ENCODE results near the gene DNER. TPM values are rescaled to one million over a fixed set of nuclear protein-coding genes. Genes with fewer than 3 reads are reported as not detected.

The DNER gene
- total RNA-seq, 1 experiment from 2014 or later = 3.7 TPM

- no peak for TF ChIP-seq TEAD1 (CRISPR knock-in tag; IDR thresholded peaks at IDR 0.05)
- TF ChIP-seq NFYB (CRISPR knock-in tag; conservative IDR thresholded peaks at IDR 0.05; ENCODE audit: low read depth) = no peak
- TF ChIP-seq JUN (CRISPR knock-in tag; IDR thresholded peaks at IDR 0.05) = no peak
- no peak for TF ChIP-seq E2F5 (CRISPR knock-in tag; IDR thresholded peaks at IDR 0.05)
- no peak for TF ChIP-seq FOXP1 (CRISPR knock-in tag; IDR thresholded peaks at IDR 0.05; ENCODE audit: borderline replicate concordance)
- TF ChIP-seq ZNF317 (CRISPR knock-in tag; IDR thresholded peaks at IDR 0.05; ENCODE audit: borderline replicate concordance, low read depth) = no peak
- no peak for TF ChIP-seq CDX4 (CRISPR knock-in tag; IDR thresholded peaks at IDR 0.05; ENCODE audit: borderline replicate concordance)
- no peak for TF ChIP-seq ARID4B (CRISPR knock-in tag; IDR thresholded peaks at IDR 0.05; ENCODE audit: borderline replicate concordance)
These were observed 351.1 kb downstream of the DNER start (continued) for GRCh38 chr2:229363185-229363814.

GRCh38 chr2:229350883-229351282, 363.5 kb downstream of the DNER start:
- ChIA-PET CTCF (interaction anchor here (1.2 kb wide), 1 partner anchor 9 kb away, joined by 4 read pairs; no protein-coding TSS in a partner anchor), POLR2A (no interaction called here)
- no peaks in the 10 kb centered on the region for H3K27me3 Mint-ChIP-seq (ENCODE audit: low read depth)
- no peak overlapping the region for H3K4me3 Mint-ChIP-seq
- peaks cover 49% of the 10 kb centered on the region for H3K9me3 Mint-ChIP-seq
- no peak for DNase-seq (ENCODE audit: low spot score)
- peaks cover 25% of the 10 kb centered on the region for H3K36me3 Mint-ChIP-seq
- no peaks in the 10 kb centered on the region for H3K4me1 Mint-ChIP-seq
- H3K27ac Mint-ChIP-seq = no peak overlapping the region
- ATAC-seq = no peak
- TF ChIP-seq ERG (CRISPR knock-in tag; IDR thresholded peaks at IDR 0.05) = no peak
- no peak for TF ChIP-seq PREB (CRISPR knock-in tag; IDR thresholded peaks at IDR 0.05; ENCODE audit: borderline replicate concordance)
- no peak for TF ChIP-seq ESRRA (CRISPR knock-in tag; IDR thresholded peaks at IDR 0.05; ENCODE audit: borderline replicate concordance)
- TF ChIP-seq TP53 (CRISPR knock-in tag; IDR thresholded peaks at IDR 0.05) = no peak
- no peak for TF ChIP-seq NR3C1 (CRISPR knock-in tag; conservative IDR thresholded peaks at IDR 0.05; ENCODE audit: low read depth)
- no peak for TF ChIP-seq EMX1 (CRISPR knock-in tag; IDR thresholded peaks at IDR 0.05)
- TF ChIP-seq TEAD4 (CRISPR knock-in tag; IDR thresholded peaks at IDR 0.05) = no peak
- no peak for TF ChIP-seq STAT6 (CRISPR knock-in tag; conservative IDR thresholded peaks at IDR 0.05; ENCODE audit: low read depth)
- no peak for TF ChIP-seq SP1 (CRISPR knock-in tag; conservative IDR thresholded peaks at IDR 0.05)
- no peak for TF ChIP-seq ATF2 (CRISPR knock-in tag; IDR thresholded peaks at IDR 0.05; ENCODE audit: borderline replicate concordance, low read depth)
- TF ChIP-seq PRRX2 (CRISPR knock-in tag; IDR thresholded peaks at IDR 0.05) = no peak
- TF ChIP-seq GTF2I (CRISPR knock-in tag; conservative IDR thresholded peaks at IDR 0.05) = no peak
- no peak for TF ChIP-seq ZMAT4 (CRISPR knock-in tag; IDR thresholded peaks at IDR 0.05)

Measured in WTC11 (cell line).